HG03442 (cell line): ENCODE data around the gene GGT1.
"Not testable (repeated sequence)": the region's sequence is repeated elsewhere in the genome, so short reads cannot be mapped to it uniquely, and the experiment has no call there.

Experiments
- ATAC-seq: cut with Tn5 transposase; IDR thresholded peaks from one replicate; pipeline ENCODE4 v1.9.1; 2021; ENCODE audit warnings: mild to moderate bottlenecking, moderate library complexity; ENCODE audit not compliant: unreplicated experiment

Gene GGT1

GRCh38 chr22:24633231-24634023 is 30.4 kb downstream of the GGT1 start:
- ATAC-seq, result not testable (repeated sequence)

- not testable (repeated sequence) for ATAC-seq
Observed at GRCh38 chr22:24634776-24635389, 31.9 kb downstream of the GGT1 start.

GRCh38 chr22:24636513-24636912 is 33.5 kb downstream of the GGT1 start:
- not testable (repeated sequence) for ATAC-seq

DNA sequence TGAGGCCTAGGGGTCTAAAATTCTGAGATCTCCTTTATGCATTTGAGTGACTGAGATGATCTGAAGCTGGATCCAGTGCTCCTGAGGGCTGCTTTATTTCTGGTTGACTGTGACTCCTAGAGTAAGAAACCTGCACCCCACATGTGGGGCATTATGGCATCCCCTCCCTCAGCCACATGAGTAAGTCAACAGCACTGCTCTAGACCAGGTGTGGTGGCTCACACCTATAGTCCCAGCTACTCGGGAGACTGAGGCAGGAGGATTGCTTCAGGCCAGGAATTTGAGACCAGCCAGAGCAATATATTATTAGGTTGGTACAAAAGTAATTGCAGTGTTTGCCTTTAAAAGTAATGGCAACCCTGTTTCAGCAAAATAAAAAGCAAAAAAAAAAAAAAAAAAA is 39.3 kb downstream of the GGT1 start:
- not testable (repeated sequence) for ATAC-seq

DNA sequence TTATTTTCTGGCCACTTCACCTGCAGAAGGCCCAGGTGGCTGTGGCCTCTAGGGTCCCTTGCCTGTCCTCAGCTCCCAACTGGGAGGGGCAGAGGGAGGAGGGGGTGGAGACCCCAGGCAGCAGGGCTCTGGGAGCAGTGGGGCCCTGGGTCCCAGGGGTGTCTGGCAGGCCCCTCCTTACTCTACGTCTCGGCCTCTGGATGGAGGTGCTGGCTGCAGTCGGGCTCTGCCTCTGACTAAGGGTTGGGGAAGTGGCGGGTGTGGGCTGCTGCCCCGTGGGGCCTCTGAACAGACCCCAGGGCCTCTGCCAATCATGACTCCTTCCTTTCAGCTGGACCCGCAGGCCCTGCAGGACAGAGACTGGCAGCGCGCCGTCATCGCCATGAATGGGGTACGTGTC is 41.4 kb downstream of the GGT1 start:
- ATAC-seq, result not testable (repeated sequence)

DNA sequence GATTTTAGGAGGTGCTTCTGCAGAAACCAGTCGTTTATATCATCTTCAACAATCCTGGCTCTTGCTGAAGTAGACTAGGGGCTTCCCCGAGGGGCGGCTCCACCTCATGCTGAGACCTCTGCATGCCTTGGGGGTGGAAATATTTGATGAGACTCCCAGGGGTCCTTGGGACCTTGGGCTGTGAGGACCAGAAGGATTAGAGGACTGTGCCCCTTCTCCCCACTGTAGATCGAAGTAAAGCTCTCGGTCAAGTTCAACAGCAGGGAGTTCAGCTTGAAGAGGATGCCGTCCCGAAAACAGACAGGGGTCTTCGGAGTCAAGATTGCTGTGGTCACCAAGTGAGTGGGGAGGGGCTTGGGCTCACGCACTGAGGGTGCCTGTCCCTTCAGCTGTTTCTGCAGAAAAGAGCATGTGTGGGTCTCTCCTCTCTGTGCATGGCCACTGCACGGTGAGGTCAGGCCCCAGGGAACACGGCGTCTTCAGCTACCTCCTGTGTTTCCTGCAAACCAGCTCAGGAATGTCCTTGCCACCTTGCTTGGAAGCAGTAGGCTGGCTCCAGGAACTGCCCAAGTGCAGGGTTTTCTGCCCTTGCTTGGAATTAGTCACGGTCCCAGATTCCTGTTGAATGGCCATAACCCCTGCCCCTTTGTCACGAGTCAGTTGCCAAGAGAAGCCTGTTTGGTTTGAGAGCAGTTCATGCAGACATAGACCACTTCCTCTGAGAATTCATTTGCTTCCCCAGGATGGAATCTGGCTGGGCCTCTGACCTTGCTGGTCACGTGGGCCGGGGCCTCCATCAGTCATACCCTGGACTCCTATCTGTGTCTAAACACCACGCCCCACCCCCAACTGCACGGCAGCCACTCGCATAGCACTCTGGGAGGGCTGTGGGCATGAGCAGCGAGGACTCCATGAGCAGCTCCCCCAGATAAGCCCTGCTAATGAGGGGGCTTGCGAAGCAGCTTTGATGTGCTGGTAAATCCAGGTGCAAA is 42.7 kb downstream of the GGT1 start:
- ATAC-seq, result not testable (repeated sequence)

- ATAC-seq, result not testable (repeated sequence)
Observed at GRCh38 chr22:24646756-24647155, 43.8 kb downstream of the GGT1 start.

DNA sequence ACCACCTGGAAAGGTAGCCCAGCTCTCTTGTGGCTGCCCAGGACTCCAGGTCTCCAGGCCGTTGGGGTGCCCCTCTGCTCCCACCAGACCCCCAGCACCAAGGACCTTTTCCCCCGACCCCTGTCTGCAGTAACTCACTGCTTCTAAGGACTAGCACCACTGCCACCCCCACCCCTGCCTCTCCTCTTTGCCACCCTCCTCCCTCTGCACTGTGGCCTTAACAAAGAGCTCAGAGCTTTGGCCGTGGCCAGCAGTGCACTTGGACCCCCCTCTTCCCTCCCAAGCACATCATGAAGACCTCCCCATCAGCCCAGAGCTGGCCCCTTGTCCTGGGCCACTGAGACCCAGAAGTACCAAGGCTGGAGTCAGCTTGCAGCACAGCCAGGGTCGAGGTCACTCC is 46.4 kb downstream of the GGT1 start:
- ATAC-seq, result not testable (repeated sequence)

GRCh38 chr22:24650884-24651283 is 47.9 kb downstream of the GGT1 start:
- not testable (repeated sequence) for ATAC-seq

GRCh38 chr22:24665395-24665794 is 62.4 kb downstream of the GGT1 start:
- ATAC-seq, result not testable (repeated sequence)

DNA sequence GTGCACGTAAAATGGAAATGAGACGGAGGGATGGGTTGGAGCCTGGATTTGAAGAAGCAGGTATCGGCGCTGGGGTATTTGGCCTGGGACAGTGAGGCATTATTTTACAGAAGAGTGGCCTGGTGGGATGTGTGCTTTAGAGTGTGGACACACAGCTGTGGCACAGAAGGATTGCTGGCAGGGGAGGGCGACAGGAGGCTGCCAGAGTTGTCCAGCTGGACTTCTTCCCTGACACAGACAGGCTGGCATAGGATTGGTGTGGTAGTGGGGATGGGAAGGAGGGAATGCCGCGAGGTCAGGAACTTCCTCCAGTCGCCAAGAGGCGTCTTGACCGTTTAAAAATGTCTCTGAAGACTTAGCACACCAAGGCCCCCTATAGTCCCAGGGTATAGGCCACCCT is 64.9 kb downstream of the GGT1 start:
- not testable (repeated sequence) for ATAC-seq

GRCh38 chr22:24672532-24672931 is 69.5 kb downstream of the GGT1 start:
- ATAC-seq, result not testable (repeated sequence)
